ENCODE results near the gene MGAT5. TPM values are rescaled to one million over a fixed set of nuclear protein-coding genes. Genes with fewer than 3 reads are reported as not detected.

The MGAT5 gene
- total RNA-seq, 6 donors from 2014 or later, result 25.3 to 65.5 (median 41.3) TPM

DNA sequence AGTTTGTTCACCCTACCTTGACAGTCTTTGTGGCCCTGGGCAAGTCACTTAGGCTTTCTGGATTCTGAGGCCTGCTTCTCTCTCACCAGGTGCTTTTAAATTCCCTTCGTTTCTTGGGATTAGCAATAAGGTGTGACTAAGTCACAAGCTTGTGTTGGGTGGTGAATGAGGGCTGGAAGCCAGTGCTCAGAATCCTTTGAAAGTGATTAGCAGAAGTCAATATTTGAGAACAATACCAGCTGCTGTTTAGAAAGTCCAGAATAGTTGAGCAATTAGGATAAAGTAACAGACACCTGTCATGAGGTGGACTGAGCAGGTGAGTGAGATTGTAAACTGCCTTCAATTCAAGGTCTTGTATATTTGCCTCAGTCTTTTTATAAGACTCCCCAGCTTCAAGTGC lies 19.3 kb upstream of the MGAT5 start:
- 64 to 100% methylated on average over 1 of the region's 1 CpG for WGBS, 2 donors
- ATAC-seq (ENCODE audit: low FRiP score in 2 of 2) (no peak), DNase-seq (no peak)
- H3K27ac ChIP-seq, result no peak overlapping the region
- no peaks in the 10 kb centered on the region for H3K9me3 ChIP-seq
- H3K4me1 ChIP-seq, result peaks cover 4 to 19% (median 8%) of the 10 kb centered on the region in 4 donors
- H3K4me3 ChIP-seq, result no peak overlapping the region
- no peaks in the 10 kb centered on the region for H3K27me3 ChIP-seq
- H3K36me3 ChIP-seq, result no peaks in the 10 kb centered on the region
- TF ChIP-seq POLR2AphosphoS5 (IDR thresholded peaks at IDR 0.05) (no peak), CTCF (IDR thresholded peaks at IDR 0.05) (no peak), POLR2A (IDR thresholded peaks at IDR 0.05) (no peak), EP300 (IDR thresholded peaks at IDR 0.05) (no peak)

GRCh38 chr2:134235510-134236144 lies 18.2 kb upstream of the MGAT5 start:
- no peak for ATAC-seq (ENCODE audit: low FRiP score in 2 of 2)
- no peak for TF ChIP-seq POLR2AphosphoS5 (IDR thresholded peaks at IDR 0.05)
- TF ChIP-seq EP300 (IDR thresholded peaks at IDR 0.05), result no peak
- TF ChIP-seq CTCF (IDR thresholded peaks at IDR 0.05), result no peak
- no peak for TF ChIP-seq POLR2A (IDR thresholded peaks at IDR 0.05)
- no peak for DNase-seq
- Histone ChIP-seq H3K27ac (no peak overlapping the region), H3K27me3 (no peaks in the 10 kb centered on the region), H3K4me1 (peaks cover 4 to 19% (median 8%) of the 10 kb centered on the region in 4 donors), H3K9me3 (no peaks in the 10 kb centered on the region), H3K4me3 (no peak overlapping the region), H3K36me3 (no peaks in the 10 kb centered on the region)
- WGBS, 2 donors, result 89 to 93% methylated on average over 4 of the region's 4 CpGs

GRCh38 chr2:134238371-134238770 lies 15.5 kb upstream of the MGAT5 start:
- Histone ChIP-seq H3K27me3 (no peaks in the 10 kb centered on the region), H3K9me3 (no peaks in the 10 kb centered on the region), H3K4me1 (peaks cover 0 to 5% (median under 1%) of the 10 kb centered on the region in 4 donors), H3K36me3 (no peaks in the 10 kb centered on the region), H3K27ac (no peak overlapping the region), H3K4me3 (no peak overlapping the region)
- ATAC-seq (ENCODE audit: low FRiP score in 2 of 2), result no peak
- DNase-seq, result no peak
- WGBS, 2 donors, result 53 to 66% methylated on average over 2 to 3 of the region's 3 CpGs
- no peak for TF ChIP-seq POLR2A (IDR thresholded peaks at IDR 0.05)
- no peak for TF ChIP-seq CTCF (IDR thresholded peaks at IDR 0.05)
- no peak for TF ChIP-seq EP300 (IDR thresholded peaks at IDR 0.05)
- TF ChIP-seq POLR2AphosphoS5 (IDR thresholded peaks at IDR 0.05), result no peak

DNA sequence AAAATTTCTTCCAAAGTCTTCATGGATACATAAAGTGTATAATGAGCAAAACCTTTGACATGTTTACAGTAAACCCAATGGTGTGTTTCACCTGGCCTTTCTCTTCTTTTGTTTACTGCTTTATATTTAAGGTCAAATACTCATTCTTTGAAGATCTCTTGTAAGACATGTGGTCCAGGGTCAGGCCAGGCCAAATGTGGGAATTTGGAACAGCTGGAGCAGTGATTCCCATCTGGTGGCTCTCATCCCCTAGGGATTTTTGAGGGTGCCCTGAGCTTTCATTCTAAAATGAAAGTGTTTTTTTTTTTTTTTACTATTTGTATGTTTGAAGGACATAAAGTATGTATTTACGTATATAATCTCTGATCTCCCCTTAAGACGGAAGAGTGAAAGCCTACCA lies 13.8 kb upstream of the MGAT5 start:
- WGBS, 2 donors, result 92% methylated on average over 2 of the region's 2 CpGs
- Histone ChIP-seq H3K36me3 (no peaks in the 10 kb centered on the region), H3K27ac (no peak overlapping the region), H3K9me3 (no peaks in the 10 kb centered on the region), H3K4me1 (peaks cover 0 to 3% (median under 1%) of the 10 kb centered on the region in 4 donors), H3K4me3 (no peak overlapping the region), H3K27me3 (no peaks in the 10 kb centered on the region)
- ATAC-seq (ENCODE audit: low FRiP score in 2 of 2), result no peak
- no peak for DNase-seq
- TF ChIP-seq CTCF (IDR thresholded peaks at IDR 0.05), result no peak
- no peak for TF ChIP-seq EP300 (IDR thresholded peaks at IDR 0.05)

- no peak for TF ChIP-seq POLR2A (IDR thresholded peaks at IDR 0.05)
- no peak for TF ChIP-seq CTCF (IDR thresholded peaks at IDR 0.05)
- TF ChIP-seq POLR2AphosphoS5 (IDR thresholded peaks at IDR 0.05), result no peak
- no peak for TF ChIP-seq EP300 (IDR thresholded peaks at IDR 0.05)
- no peak for ATAC-seq (ENCODE audit: low FRiP score in 2 of 2)
- H3K4me3 ChIP-seq, result no peak overlapping the region
- H3K36me3 ChIP-seq, result no peaks in the 10 kb centered on the region
- 65 to 84% methylated on average over 2 of the region's 2 CpGs for WGBS, 2 donors
- H3K27me3 ChIP-seq, result no peaks in the 10 kb centered on the region
- H3K9me3 ChIP-seq, result no peaks in the 10 kb centered on the region
- H3K27ac ChIP-seq, result no peak overlapping the region
- H3K4me1 ChIP-seq, result peaks cover 7 to 17% (median 16%) of the 10 kb centered on the region in 4 donors
- no peak for DNase-seq
Observed at GRCh38 chr2:134241911-134242310, 12.0 kb upstream of the MGAT5 start.
